ENCODE measurements around the gene CALN1. TPM values are rescaled to one million over a fixed set of nuclear protein-coding genes. Genes with fewer than 3 reads are reported as not detected.

The CALN1 gene
- total and polyA plus RNA-seq, 4 donors, result 0.14 to 0.84 (median 0.24) TPM

- Histone ChIP-seq H3K4me3 (ENCODE audit: low read depth in 1 of 3, low read length in 3 of 3) (peak overlapping the region in 1 of 3 donors; percentile 33), H3K27me3 (ENCODE audit: control insufficient read depth in 4 of 4, insufficient read depth in 4 of 4, low read length in 3 of 4) (peaks cover 0 to 13% (median 9%) of the 10 kb centered on the region in 4 donors), H3K9me3 (ENCODE audit: control insufficient read depth in 4 of 4, low read length in 3 of 4) (peaks cover 0 to 9% (median 2%) of the 10 kb centered on the region in 4 donors), H3K4me1 (ENCODE audit: control insufficient read depth in 4 of 4, insufficient read depth in 4 of 4, low read length in 3 of 4) (peaks cover 0 to 9% (median 0%) of the 10 kb centered on the region in 4 donors), H3K27ac (ENCODE audit: low read depth in 1 of 2, low read length in 2 of 2) (no peak overlapping the region), H3K9ac (ENCODE audit: low read depth in 1 of 2, low read length in 2 of 2) (no peak overlapping the region), H3K36me3 (ENCODE audit: control insufficient read depth in 4 of 4, insufficient read depth in 3 of 4, low read depth in 1 of 4, low read length in 3 of 4) (no peaks in the 10 kb centered on the region)
- TF ChIP-seq RAD21 (IDR thresholded peaks at IDR 0.05), result no peak
- TF ChIP-seq, protein P1, sequence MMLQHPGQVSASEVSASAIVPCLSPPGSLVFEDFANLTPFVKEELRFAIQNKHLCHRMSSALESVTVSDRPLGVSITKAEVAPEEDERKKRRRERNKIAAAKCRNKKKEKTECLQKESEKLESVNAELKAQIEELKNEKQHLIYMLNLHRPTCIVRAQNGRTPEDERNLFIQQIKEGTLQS (IDR thresholded peaks at IDR 0.05), result no peak
- no peak for TF ChIP-seq EGR1 (IDR thresholded peaks at IDR 0.05; ENCODE audit: low read depth in 2 of 2)
- TF ChIP-seq, protein P2, sequence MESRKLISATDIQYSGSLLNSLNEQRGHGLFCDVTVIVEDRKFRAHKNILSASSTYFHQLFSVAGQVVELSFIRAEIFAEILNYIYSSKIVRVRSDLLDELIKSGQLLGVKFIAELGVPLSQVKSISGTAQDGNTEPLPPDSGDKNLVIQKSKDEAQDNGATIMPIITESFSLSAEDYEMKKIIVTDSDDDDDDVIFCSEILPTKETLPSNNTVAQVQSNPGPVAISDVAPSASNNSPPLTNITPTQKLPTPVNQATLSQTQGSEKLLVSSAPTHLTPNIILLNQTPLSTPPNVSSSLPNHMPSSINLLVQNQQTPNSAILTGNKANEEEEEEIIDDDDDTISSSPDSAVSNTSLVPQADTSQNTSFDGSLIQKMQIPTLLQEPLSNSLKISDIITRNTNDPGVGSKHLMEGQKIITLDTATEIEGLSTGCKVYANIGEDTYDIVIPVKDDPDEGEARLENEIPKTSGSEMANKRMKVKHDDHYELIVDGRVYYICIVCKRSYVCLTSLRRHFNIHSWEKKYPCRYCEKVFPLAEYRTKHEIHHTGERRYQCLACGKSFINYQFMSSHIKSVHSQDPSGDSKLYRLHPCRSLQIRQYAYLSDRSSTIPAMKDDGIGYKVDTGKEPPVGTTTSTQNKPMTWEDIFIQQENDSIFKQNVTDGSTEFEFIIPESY (IDR thresholded peaks at IDR 0.05), result no peak
- TF ChIP-seq, protein P3, sequence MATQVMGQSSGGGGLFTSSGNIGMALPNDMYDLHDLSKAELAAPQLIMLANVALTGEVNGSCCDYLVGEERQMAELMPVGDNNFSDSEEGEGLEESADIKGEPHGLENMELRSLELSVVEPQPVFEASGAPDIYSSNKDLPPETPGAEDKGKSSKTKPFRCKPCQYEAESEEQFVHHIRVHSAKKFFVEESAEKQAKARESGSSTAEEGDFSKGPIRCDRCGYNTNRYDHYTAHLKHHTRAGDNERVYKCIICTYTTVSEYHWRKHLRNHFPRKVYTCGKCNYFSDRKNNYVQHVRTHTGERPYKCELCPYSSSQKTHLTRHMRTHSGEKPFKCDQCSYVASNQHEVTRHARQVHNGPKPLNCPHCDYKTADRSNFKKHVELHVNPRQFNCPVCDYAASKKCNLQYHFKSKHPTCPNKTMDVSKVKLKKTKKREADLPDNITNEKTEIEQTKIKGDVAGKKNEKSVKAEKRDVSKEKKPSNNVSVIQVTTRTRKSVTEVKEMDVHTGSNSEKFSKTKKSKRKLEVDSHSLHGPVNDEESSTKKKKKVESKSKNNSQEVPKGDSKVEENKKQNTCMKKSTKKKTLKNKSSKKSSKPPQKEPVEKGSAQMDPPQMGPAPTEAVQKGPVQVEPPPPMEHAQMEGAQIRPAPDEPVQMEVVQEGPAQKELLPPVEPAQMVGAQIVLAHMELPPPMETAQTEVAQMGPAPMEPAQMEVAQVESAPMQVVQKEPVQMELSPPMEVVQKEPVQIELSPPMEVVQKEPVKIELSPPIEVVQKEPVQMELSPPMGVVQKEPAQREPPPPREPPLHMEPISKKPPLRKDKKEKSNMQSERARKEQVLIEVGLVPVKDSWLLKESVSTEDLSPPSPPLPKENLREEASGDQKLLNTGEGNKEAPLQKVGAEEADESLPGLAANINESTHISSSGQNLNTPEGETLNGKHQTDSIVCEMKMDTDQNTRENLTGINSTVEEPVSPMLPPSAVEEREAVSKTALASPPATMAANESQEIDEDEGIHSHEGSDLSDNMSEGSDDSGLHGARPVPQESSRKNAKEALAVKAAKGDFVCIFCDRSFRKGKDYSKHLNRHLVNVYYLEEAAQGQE (IDR thresholded peaks at IDR 0.05), result no peak
- no peak for TF ChIP-seq SP1 (IDR thresholded peaks at IDR 0.05)
- no peak for TF ChIP-seq FOXA1 (IDR thresholded peaks at IDR 0.05)
- TF ChIP-seq GABPA (IDR thresholded peaks at IDR 0.05 in 1 of 2, conservative IDR thresholded peaks at IDR 0.05 in 1 of 2), result no peak
- TF ChIP-seq, protein P4, sequence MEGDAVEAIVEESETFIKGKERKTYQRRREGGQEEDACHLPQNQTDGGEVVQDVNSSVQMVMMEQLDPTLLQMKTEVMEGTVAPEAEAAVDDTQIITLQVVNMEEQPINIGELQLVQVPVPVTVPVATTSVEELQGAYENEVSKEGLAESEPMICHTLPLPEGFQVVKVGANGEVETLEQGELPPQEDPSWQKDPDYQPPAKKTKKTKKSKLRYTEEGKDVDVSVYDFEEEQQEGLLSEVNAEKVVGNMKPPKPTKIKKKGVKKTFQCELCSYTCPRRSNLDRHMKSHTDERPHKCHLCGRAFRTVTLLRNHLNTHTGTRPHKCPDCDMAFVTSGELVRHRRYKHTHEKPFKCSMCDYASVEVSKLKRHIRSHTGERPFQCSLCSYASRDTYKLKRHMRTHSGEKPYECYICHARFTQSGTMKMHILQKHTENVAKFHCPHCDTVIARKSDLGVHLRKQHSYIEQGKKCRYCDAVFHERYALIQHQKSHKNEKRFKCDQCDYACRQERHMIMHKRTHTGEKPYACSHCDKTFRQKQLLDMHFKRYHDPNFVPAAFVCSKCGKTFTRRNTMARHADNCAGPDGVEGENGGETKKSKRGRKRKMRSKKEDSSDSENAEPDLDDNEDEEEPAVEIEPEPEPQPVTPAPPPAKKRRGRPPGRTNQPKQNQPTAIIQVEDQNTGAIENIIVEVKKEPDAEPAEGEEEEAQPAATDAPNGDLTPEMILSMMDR (IDR thresholded peaks at IDR 0.05; ENCODE audit: low read depth, low read length, missing input control), result no peak
- no peak for TF ChIP-seq NR2F2 (IDR thresholded peaks at IDR 0.05)
- no peak for TF ChIP-seq JUND (IDR thresholded peaks at IDR 0.05)
- no peak for TF ChIP-seq RXRA (IDR thresholded peaks at IDR 0.05)
- TF ChIP-seq FOXA2 (IDR thresholded peaks at IDR 0.05), result no peak
- no peak for TF ChIP-seq YY1 (IDR thresholded peaks at IDR 0.05)
- no peak for TF ChIP-seq HNF4G (IDR thresholded peaks at IDR 0.05)
- TF ChIP-seq, protein P5, sequence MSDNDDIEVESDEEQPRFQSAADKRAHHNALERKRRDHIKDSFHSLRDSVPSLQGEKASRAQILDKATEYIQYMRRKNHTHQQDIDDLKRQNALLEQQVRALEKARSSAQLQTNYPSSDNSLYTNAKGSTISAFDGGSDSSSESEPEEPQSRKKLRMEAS (IDR thresholded peaks at IDR 0.05), result no peak
- TF ChIP-seq TAF1 (conservative IDR thresholded peaks at IDR 0.05), result no peak
- no peak for TF ChIP-seq HNF4A (conservative IDR thresholded peaks at IDR 0.05)
- DNase-seq (ENCODE audit: low spot score), result no peak
- 4% methylated on average over 62 of the region's 62 CpGs for WGBS
Observed at GRCh38 chr7:72335561-72336381, 76.4 kb downstream of the CALN1 start.

Measured in liver (tissue), 9 donors.